ENCODE data around the gene USP7.

DNA sequence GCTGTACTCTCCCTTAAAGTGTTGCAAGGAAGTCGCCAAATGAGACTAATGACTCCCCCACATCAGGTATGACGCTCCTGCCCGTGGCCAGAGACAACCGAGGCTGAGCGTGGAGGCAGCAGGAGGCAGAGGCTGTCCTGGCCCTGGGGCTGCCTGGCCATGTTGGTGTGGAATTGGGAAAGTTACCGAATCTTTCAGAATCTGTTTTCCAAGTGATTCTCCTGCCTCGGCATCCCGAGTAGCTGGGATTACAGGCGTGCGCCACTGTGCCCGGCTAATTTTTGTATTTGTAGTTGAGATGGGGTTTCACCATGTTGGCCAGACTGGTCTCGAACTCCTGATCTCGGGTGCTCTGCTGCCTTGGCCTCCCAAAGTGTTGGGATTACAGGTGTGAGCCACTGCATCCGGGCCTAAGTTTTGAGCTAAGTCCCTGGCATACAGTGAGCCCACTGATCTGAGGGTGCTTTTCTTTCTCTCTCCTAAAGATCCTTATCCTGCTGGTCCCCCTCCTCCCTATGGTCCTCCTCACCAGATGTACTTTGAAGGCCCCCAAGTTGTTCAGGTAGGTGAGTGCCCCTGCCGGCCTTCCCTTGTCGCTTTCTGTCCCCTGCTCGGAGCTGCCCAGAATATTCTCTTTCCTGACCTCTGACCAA lies 80.9 kb downstream of the USP7 start:
- TF ChIP-seq POLR2A (IDR thresholded peaks at IDR 0.05; ENCODE audit: low read length) (no peak), GATA1 (IDR thresholded peaks at IDR 0.05; ENCODE audit: low read depth, low read length) (no peak)

Measured in erythroblast (primary cell).